Activated T-cell treated with anti-CD3 and anti-CD28 coated beads, Interleukin-2, amount 50 U/mL, for 4 hours (primary cell): Measurements from ENCODE around the gene DENND1A. TPM values are rescaled to one million over a fixed set of nuclear protein-coding genes. Genes with fewer than 3 reads are reported as not detected.
A peak's percentile ranks its signal among the peaks of the same experiment; 100 is the strongest.
"Not testable (repeated sequence)": the region's sequence is repeated elsewhere in the genome, so short reads cannot be mapped to it uniquely, and the experiment has no call there.

Source experiments
- ATAC-seq, 2 donors: fragments of 200-7000 bp; cut with Tn5 transposase; one replicate each; pipeline ENCODE4 v1.10.0; 2021
- DNase-seq: peaks from one replicate; pipeline ENCODE4 v3.0.0-alpha.2; 2020
- H3K27me3 Mint-ChIP-seq: one replicate; pipeline ENCODE4 v1.8.0; 2021; ENCODE audit warnings: low read depth, mixed read lengths
- H3K36me3 Mint-ChIP-seq: one replicate; pipeline ENCODE4 v1.8.0; 2022; ENCODE audit warnings: mixed read lengths; ENCODE audit not compliant: insufficient read depth
- H3K4me1 Mint-ChIP-seq: one replicate; pipeline ENCODE4 v1.8.0; 2021; ENCODE audit warnings: low read depth, mixed read lengths
- H3K4me3 Mint-ChIP-seq: one replicate; pipeline ENCODE4 v1.8.0; 2021; ENCODE audit warnings: mild to moderate bottlenecking, moderate library complexity, mixed read lengths
- H3K9me3 Mint-ChIP-seq: one replicate; pipeline ENCODE4 v1.8.0; 2021; ENCODE audit warnings: mixed read lengths
- total RNA-seq, 3 donors: library from RNA; stranded (reverse); gene quantifications; one replicate each; pipeline ENCODE4 v1.2.1, GENCODE V29; 2021

Gene DENND1A
- total RNA-seq, 3 donors from 2014 or later: 15.5 to 21.7 (median 16.9) TPM

DNA sequence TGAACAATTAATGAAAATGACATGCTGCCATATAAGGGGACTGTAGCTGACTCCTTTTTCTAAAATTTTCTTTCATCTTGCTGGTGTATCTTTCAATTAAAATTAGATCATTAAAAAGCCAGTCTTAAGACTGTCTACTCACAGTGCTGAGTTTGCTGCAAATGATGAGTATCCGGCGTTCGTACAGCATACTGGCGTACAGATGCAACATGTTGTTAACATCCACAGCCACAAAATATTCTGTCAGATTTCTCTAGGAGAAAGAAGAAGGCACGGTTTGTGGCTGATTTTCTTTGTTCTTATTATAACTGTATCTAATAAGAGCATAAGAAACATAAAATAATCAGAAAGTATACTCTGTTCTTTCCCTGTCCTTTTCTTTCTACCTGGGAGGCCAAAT lies 278.1 kb downstream of the DENND1A start:
- DNase-seq (no peak), ATAC-seq (no peak)
- Mint-ChIP-seq H3K9me3 (no peaks in the 10 kb centered on the region), H3K4me1 (no peaks in the 10 kb centered on the region), H3K4me3 (no peak overlapping the region), H3K27me3 (no peaks in the 10 kb centered on the region), H3K36me3 (peaks cover 34% of the 10 kb centered on the region)

DNA sequence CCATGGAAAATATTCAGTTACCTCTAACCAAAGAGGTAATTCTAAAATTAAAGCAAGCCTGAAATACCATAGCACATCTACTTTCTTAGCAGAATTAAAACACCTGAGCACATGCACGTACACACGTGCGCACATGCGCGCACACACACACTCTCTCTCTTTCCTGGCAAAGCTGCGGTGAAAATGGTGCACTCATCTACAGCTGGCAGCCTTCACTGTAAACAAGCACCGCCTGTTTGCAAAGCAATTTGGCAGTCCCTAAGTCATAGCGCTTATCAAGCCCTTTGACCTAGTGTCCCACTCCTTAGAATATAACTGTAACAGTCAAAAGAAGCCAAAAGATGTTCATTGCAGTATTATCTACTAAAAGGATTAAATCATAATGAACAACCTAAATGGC lies 278.7 kb downstream of the DENND1A start:
- Mint-ChIP-seq H3K4me1 (no peaks in the 10 kb centered on the region), H3K4me3 (no peak overlapping the region), H3K9me3 (no peaks in the 10 kb centered on the region), H3K27me3 (no peaks in the 10 kb centered on the region), H3K36me3 (peaks cover 37% of the 10 kb centered on the region)
- ATAC-seq: no peak
- DNase-seq: no peak

DNA sequence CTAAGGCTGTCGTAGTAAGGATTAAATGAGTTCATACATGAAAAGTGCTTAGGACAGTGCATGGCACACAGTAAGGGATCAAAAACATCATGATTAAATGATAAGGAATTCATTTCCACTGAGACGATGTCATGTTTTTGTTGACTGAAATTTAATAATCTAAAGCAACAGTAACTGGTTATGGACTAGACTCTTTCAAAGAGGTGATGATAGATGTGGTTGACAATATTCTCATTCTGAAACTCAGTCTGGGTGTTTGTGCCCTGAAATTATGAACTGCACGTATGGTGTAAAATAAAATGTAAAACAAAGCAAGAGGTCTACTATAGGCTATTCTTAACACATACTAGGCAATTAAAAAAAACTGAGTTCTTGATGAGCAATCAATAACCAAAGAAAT lies 280.0 kb downstream of the DENND1A start:
- ATAC-seq (no peak), DNase-seq (no peak)
- no peaks in the 10 kb centered on the region for H3K27me3 Mint-ChIP-seq
- no peaks in the 10 kb centered on the region for H3K9me3 Mint-ChIP-seq
- H3K4me1 Mint-ChIP-seq: no peaks in the 10 kb centered on the region
- H3K36me3 Mint-ChIP-seq: peaks cover 38% of the 10 kb centered on the region
- no peak overlapping the region for H3K4me3 Mint-ChIP-seq

DNA sequence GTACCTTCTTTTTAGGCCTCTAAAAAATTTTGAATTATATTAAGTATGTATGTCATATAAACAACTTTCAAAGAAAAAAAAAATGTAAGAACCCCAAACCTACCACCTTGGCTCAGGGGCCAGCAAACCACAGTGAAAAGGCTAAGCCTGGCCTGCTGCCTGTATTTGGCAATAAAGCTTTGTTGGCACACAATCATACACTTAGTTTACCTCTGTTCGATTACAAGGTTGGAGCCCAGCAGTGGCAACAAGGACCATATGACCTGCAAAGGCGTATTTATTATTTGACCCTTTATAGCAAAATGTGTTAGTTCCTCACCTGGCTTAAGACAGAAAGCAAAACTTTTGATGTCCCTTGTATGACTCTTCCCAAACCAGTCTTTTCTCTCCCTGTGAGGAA lies 282.8 kb downstream of the DENND1A start:
- H3K9me3 Mint-ChIP-seq: no peaks in the 10 kb centered on the region
- H3K4me3 Mint-ChIP-seq: no peak overlapping the region
- no peaks in the 10 kb centered on the region for H3K4me1 Mint-ChIP-seq
- ATAC-seq (no peak), DNase-seq (no peak)
- no peaks in the 10 kb centered on the region for H3K27me3 Mint-ChIP-seq
- H3K36me3 Mint-ChIP-seq: peaks cover 38% of the 10 kb centered on the region

DNA sequence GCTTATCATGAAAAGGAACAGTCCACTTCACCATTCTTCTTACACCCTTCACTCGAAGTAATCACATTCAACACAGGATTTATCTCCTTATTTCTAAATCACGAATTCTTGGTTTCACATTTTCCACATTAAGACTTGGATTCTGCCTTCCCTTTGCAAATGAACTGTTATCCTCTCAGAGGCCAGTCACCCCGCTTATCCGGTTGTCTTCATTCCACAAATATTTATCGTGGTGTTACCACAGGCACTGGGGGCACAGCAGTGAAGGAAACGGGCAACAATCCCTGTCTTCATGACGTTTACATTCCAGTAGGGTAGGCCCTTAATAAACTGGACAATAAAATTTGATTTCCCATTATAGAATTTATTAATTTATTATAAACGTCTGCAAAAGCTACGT lies 284.2 kb downstream of the DENND1A start:
- Mint-ChIP-seq H3K4me1 (peaks cover 2% of the 10 kb centered on the region), H3K36me3 (peaks cover 27% of the 10 kb centered on the region), H3K27me3 (no peaks in the 10 kb centered on the region), H3K9me3 (no peaks in the 10 kb centered on the region), H3K4me3 (no peak overlapping the region)
- no peak for ATAC-seq
- no peak for DNase-seq

DNA sequence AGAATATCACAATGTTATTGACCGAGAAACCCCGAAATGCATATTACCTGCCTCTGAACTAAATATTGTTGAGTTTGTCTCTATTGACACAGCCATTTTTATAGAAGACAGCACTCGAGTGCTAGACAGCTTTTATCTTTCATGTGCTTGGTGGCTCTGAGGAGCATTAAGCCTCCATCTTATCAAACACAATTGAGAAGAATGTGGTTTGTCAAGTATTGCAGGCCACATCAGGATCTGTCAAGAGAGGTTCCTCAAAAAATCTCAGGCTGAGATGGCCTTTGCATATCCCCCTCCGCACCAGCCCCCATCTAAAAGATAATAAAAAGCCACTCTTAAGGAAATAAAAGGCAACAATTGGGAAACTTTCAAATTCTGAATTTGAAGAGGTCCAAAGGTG lies 284.8 kb downstream of the DENND1A start:
- DNase-seq (no peak), ATAC-seq (no peak)
- no peak overlapping the region for H3K4me3 Mint-ChIP-seq
- H3K36me3 Mint-ChIP-seq: peaks cover 27% of the 10 kb centered on the region
- H3K4me1 Mint-ChIP-seq: peaks cover 8% of the 10 kb centered on the region
- H3K27me3 Mint-ChIP-seq: no peaks in the 10 kb centered on the region
- no peaks in the 10 kb centered on the region for H3K9me3 Mint-ChIP-seq

DNA sequence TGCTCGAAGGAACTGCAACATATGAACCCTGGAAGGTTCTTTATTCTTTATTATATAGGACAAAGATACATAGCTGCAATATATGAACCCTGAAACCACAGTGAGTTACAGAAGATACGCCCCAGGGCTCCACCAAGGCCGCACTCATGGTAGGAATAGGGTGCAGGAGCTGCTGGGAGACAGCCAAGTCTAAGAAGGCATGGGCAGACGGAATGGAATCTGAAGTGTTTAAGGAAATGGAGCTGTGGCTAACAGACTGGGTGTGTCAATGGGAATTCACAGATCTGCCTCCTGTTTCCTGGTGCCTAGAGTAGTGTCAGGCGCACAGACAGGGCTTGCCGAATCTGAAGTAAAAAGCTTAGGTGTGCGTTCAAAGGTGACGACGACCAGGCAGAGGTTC lies 286.4 kb downstream of the DENND1A start:
- Mint-ChIP-seq H3K27me3 (no peaks in the 10 kb centered on the region), H3K4me3 (no peak overlapping the region), H3K36me3 (peaks cover 27% of the 10 kb centered on the region), H3K9me3 (no peaks in the 10 kb centered on the region), H3K4me1 (peaks cover 13% of the 10 kb centered on the region)
- DNase-seq: no peak
- no peak for ATAC-seq

DNA sequence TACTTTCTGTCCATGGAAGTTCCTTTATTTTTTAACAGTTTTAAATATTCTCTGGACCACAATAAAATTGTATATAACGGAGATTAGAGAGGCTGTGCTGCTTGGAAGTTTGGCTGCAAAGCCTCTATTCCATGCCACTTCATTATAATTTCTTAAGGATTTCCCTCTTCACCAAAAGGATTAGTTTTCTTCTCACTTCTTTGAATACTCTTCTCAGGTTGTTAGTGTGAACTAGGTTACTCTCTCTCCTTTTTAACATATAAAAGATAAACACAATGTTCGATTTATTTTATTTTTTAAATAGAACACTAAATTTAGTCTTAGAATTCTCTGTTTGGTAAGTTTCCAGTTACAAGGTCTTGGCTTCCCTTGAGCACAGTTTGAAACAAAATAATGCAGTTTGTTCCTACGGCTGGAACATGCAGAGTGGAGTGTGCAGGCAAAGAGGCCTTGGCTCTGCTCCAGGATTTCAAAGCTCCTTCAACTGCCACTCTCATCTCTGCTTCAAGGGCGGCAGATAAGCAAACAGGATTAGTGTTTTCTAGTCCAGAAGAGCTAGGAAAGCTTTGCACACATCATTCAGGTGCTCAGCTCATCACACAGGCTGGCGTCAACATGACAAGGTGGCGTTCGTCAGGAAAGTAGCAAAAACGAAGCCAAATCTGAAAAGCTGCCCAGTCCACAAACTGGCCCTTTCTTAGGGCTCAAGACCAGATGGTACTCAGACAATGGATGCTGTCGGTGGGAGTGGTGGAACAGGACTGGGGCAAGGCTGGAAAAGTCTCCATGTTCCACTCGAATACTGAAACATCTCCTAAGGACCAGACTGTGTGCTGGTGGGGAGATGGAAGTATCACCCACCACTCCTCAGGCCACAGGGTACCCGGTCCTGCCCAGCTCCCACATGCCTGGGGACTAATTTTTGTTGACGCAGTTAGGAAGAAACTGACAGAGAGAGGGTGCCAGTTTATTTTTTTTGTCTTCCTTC lies 287.3 kb downstream of the DENND1A start:
- Mint-ChIP-seq H3K36me3 (peaks cover 23% of the 10 kb centered on the region), H3K4me1 (peaks cover 23% of the 10 kb centered on the region), H3K4me3 (no peak overlapping the region), H3K27me3 (no peaks in the 10 kb centered on the region), H3K9me3 (no peaks in the 10 kb centered on the region)
- ATAC-seq (no peak), DNase-seq (no peak)

DNA sequence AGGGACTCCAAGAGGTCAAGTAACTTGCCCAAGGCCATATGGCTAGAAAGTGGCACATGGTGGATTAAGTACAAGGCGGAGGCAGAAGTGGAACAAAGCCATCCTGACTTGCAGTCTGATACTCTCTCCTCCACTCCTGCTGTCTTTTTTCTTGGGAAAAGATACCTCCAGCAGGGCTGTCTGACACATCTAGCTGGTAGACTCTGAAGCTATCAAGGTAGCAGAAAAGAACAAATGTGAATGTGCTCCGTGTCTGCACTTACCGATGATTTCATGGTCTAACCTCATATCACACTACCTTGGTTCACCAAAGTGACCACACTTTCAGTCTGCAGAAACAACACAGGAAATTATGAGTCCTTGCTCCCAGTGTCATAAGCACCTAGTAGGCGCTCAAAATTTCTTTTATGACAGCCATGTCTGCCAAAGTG lies 289.1 kb downstream of the DENND1A start:
- Mint-ChIP-seq H3K27me3 (no peaks in the 10 kb centered on the region), H3K9me3 (no peaks in the 10 kb centered on the region), H3K36me3 (peaks cover 16% of the 10 kb centered on the region), H3K4me3 (no peak overlapping the region), H3K4me1 (peaks cover 31% of the 10 kb centered on the region)
- ATAC-seq: peak; percentile 74 to 87
- DNase-seq: no peak

DNA sequence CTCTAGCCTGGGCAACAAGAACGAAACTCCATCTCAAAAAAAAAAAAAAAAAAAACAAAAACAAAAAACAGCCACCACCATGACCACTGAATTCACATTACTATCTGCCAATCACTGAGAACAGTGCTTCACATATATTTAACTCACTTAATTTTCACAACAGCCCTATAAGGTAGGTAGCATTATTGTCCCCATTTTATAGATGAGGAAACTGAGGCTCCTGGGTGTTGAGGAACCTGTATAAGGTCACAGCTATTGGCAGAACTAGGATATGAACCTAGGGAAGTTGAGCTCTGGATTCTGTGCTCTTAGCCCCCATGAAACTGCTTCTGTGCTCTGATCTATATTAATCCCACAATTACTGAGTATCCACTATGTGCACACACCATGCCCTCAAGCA lies 290.2 kb downstream of the DENND1A start:
- H3K4me1 Mint-ChIP-seq: peaks cover 32% of the 10 kb centered on the region
- peaks cover 8% of the 10 kb centered on the region for H3K36me3 Mint-ChIP-seq
- ATAC-seq: no peak
- H3K4me3 Mint-ChIP-seq: no peak overlapping the region
- H3K9me3 Mint-ChIP-seq: no peaks in the 10 kb centered on the region
- H3K27me3 Mint-ChIP-seq: no peaks in the 10 kb centered on the region
- no peak for DNase-seq

DNA sequence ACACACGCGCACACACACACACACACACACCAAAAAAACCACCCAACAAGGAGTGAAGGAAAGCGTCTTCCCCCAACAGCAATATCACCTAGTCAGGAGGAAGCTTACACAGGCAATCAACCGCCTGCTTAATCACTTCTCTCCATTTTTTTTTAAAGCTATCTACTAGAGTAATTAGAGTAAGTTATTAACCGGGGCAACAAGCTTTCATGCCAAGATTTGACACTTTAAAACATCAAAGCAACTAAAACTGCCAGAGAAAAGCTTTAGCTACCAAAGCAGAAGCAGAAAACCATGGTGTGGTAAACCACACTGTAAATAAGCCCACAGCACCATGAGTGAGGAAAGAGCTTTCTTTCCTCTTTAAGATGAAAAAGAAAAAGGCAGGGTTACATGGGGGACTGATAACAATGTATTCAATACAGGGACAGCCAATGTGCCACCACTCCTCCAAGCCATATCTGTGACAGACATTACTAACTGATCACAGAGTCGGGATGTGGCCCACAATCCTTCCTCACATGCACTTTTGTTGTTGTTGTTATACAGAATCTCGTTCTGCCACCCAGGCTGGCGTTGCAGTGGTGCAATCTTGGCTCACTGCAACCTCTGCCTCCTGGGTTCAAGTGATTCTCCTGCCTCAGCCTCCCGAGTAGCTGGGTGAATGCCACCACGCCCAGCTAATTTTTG lies 291.8 kb downstream of the DENND1A start:
- peaks cover 36% of the 10 kb centered on the region for H3K4me1 Mint-ChIP-seq
- DNase-seq: no peak
- peak; percentile 44 to 64 for ATAC-seq

DNA sequence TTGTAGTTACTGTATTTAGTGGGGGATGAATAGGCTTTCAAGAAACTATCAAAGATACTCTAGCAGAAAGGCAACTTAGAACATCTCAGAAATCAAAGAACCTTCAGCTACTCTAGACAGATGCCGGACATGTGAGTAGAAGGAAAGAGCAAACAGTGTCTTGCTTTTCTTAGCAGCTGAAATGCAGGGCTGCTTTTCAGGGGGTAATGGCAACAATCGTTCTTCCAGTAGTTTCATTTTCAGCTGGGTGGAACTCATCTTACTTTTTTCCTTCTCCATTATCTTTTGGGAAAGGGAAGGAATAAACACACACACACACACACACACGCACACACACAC lies 292.4 kb downstream of the DENND1A start:
- no peaks in the 10 kb centered on the region for H3K27me3 Mint-ChIP-seq
- no peak for ATAC-seq
- H3K36me3 Mint-ChIP-seq: no peaks in the 10 kb centered on the region
- peak overlapping the region; percentile 76 for H3K4me3 Mint-ChIP-seq
- H3K9me3 Mint-ChIP-seq: no peaks in the 10 kb centered on the region
- DNase-seq: no peak
- H3K4me1 Mint-ChIP-seq: peaks cover 36% of the 10 kb centered on the region

More for the DNA sequence above, 291.8 kb downstream of the DENND1A start:
- no peaks in the 10 kb centered on the region for H3K9me3 Mint-ChIP-seq
- no peaks in the 10 kb centered on the region for H3K27me3 Mint-ChIP-seq
- H3K36me3 Mint-ChIP-seq: no peaks in the 10 kb centered on the region
- peak overlapping the region; percentile 76 for H3K4me3 Mint-ChIP-seq

DNA sequence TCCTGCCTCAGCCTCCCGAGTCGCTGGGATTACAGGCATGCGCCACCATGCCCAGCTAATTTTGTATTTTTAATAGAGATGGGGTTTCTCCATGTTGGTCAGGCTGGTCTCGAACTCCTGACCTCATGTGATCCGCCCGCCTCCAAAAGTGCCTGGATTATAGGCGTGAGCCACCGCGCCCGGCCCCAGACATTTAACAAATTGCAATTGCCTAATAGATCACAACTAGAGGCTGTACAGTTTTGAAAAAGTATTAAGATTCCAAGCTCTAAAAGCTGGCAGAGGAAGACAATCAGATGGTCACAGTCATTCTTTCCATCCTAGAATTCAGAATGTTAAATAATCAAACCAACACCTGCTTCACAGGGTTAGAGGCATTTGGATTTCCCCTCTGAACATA lies 293.1 kb downstream of the DENND1A start:
- not testable (repeated sequence) for H3K27me3 Mint-ChIP-seq, ATAC-seq, H3K4me3 Mint-ChIP-seq, H3K36me3 Mint-ChIP-seq, DNase-seq, H3K9me3 Mint-ChIP-seq
- peaks cover 36% of the 10 kb centered on the region for H3K4me1 Mint-ChIP-seq

DNA sequence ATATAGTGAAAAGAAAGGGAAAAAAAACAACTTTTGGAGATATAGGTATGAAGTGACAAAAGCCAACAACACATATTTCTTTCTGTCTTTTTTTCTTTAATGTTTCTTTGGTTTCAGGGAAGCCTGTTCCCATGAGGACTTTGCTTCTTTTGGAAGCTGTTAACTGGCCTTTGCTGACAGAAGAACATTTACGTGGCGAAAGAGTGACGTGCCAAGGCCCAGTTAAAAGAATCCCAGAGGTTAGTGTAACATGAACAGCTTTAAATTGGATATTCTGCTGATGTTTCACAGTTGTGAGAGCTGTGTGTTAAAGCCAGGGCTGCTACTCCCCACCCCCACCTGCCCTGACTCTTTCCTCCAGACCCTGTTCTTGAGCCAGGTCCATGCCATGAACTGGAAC lies 298.1 kb downstream of the DENND1A start:
- peaks cover 23% of the 10 kb centered on the region for H3K36me3 Mint-ChIP-seq
- ATAC-seq (no peak), DNase-seq (no peak)
- H3K27me3 Mint-ChIP-seq: no peaks in the 10 kb centered on the region
- peaks cover 6% of the 10 kb centered on the region for H3K4me1 Mint-ChIP-seq
- H3K9me3 Mint-ChIP-seq: no peaks in the 10 kb centered on the region
- no peak overlapping the region for H3K4me3 Mint-ChIP-seq

DNA sequence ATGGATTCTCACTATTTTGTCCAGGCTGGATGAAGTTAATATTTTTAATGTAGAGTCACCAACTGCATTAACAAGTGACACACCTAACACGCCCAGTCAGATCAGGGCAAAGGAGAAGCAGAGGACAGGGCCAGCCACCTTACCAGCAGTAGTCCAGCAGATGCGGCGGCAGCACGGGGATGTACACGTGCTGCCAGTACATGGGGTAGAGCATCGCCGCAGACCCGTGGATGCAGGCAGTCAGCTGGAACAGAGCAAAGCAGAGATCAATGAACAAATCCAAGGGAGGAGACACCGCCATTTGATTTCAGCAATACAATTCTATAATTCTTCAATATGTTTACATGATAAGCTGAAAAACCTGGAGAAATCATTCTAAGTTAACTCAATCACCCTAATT lies 299.7 kb downstream of the DENND1A start:
- no peak for DNase-seq
- no peaks in the 10 kb centered on the region for H3K9me3 Mint-ChIP-seq
- ATAC-seq: no peak
- peaks cover 30% of the 10 kb centered on the region for H3K36me3 Mint-ChIP-seq
- no peaks in the 10 kb centered on the region for H3K27me3 Mint-ChIP-seq
- H3K4me1 Mint-ChIP-seq: peaks cover 5% of the 10 kb centered on the region
- no peak overlapping the region for H3K4me3 Mint-ChIP-seq
